AG10803 (cell line): ENCODE measurements around the gene SFXN3.

Source experiments
- DNase-seq: peaks from one replicate; pipeline ENCODE4 v3.0.0; 2010; ENCODE audit warnings: low read depth
- H3K4me3 ChIP-seq: 2 replicates; pipeline ENCODE4 v1.5.1; 2011; ENCODE audit warnings: mild to moderate bottlenecking, low read length, control low read depth
- TF ChIP-seq, protein P1 (sequence below): conservative IDR thresholded peaks from 2 replicates; pipeline ENCODE4 v1.5.1; 2011; ENCODE audit warnings: mild to moderate bottlenecking, low read length, control low read depth, inconsistent platforms

SFXN3 gene

DNA sequence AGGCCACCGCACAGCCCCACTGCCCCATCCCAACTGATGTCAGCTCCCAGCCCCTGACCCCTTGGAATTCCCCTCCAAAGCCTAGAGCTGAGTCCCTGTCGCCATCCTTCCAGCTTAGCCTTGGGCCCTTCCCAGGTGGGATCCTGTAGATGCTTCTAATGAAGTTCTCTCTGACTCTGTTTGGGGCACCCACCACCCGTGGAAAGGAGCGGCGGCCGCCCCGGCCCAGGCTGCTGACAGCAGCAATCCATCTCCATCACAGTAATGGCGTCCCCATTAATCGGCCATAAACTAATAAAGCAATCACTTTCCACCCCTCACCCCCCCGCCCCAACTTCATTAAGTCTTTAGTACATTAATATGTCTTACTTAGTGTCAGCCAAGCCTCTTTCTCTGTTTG is 56.3 kb downstream of the SFXN3 start:
- H3K4me3 ChIP-seq: no peak overlapping the region
- TF ChIP-seq, protein P1, sequence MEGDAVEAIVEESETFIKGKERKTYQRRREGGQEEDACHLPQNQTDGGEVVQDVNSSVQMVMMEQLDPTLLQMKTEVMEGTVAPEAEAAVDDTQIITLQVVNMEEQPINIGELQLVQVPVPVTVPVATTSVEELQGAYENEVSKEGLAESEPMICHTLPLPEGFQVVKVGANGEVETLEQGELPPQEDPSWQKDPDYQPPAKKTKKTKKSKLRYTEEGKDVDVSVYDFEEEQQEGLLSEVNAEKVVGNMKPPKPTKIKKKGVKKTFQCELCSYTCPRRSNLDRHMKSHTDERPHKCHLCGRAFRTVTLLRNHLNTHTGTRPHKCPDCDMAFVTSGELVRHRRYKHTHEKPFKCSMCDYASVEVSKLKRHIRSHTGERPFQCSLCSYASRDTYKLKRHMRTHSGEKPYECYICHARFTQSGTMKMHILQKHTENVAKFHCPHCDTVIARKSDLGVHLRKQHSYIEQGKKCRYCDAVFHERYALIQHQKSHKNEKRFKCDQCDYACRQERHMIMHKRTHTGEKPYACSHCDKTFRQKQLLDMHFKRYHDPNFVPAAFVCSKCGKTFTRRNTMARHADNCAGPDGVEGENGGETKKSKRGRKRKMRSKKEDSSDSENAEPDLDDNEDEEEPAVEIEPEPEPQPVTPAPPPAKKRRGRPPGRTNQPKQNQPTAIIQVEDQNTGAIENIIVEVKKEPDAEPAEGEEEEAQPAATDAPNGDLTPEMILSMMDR: no peak
- DNase-seq: no peak

DNA sequence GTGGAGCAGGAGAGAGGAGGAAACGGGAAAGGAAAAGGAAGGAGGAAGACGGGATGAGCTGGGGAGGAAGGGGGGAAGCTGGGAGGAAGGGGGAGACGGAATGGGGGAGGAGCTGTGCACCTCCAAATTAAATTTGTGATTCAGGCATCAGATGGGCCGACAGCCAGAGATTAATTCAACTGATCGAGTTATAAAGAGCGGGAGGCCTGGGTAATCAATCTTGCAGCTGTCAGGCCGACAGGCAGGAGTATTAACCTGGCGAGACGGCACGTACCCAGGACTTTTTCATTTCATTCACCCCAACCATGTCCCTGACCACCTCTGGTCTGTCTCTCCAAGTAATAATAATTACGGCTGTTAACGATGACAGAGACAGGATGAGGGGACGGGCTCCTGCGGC is 56.9 kb downstream of the SFXN3 start:
- no peak for DNase-seq
- TF ChIP-seq, protein P1: no peak
- H3K4me3 ChIP-seq: no peak overlapping the region

DNA sequence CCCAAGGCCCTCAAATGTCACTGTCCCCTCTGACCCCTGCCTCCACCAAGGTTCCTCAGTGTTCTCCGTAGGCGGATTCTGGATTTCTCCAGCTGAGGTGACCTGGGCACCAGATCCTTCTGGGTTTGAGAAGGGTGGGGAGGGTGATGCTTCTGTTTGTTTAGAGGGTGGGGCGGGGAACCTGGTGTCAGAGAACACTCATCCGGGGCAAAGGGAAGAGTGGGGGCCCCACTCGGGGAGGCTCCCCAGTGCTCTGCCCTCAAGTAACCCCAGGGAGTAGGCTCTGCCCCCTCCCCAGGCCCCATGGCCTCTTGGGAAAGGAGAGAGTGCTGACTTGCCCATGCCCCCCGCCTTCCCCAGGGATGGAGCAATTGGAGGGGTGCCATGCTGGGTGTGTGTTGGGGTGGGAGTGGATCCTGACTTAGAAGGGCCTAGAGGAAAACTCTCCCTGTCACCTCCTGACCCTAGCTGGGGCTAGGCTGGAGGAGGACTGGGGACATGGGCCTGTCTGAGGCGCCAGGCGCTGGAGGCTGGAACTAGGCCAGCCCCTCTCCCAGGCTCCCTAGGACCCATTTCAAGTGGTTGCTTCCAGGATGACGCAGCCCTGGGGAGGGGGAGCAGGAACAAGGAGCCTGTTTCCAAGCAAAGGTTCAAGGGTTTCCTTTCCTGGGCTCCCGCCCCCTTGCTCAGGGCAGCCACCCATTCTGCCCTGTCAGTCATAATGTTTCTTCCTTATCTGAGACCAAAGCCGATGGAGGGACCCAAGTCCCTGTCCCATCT is 58.7 kb downstream of the SFXN3 start:
- no peak for DNase-seq
- TF ChIP-seq, protein P1: no peak
- no peak overlapping the region for H3K4me3 ChIP-seq

DNA sequence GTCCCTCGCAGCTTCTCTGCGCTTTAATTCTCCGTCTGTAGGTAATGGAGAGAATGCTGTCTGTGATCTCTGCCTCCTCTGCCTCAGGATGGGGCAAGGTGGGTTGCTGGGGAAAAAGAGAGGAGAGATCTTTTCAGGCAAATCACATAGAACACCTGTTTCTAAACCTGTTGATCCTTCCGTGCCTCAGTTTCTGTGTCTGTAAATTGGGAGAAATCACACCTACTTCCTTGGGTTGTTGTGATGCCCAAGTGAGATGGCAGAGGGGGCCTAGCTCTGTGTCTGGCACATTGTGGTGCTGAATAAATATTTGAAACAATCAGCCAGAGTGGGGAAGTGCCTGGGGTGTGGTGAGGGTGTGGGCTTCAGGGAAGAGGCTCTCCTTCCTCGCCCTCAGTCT is 59.6 kb downstream of the SFXN3 start:
- no peak overlapping the region for H3K4me3 ChIP-seq
- DNase-seq: no peak
- TF ChIP-seq, protein P1: no peak
